ENCODE results near the gene RWDD4. TPM values are rescaled to one million over a fixed set of nuclear protein-coding genes. Genes with fewer than 3 reads are reported as not detected.

RWDD4 gene
- total RNA-seq, 1 donor from 2014 or later: 18.0 TPM

DNA sequence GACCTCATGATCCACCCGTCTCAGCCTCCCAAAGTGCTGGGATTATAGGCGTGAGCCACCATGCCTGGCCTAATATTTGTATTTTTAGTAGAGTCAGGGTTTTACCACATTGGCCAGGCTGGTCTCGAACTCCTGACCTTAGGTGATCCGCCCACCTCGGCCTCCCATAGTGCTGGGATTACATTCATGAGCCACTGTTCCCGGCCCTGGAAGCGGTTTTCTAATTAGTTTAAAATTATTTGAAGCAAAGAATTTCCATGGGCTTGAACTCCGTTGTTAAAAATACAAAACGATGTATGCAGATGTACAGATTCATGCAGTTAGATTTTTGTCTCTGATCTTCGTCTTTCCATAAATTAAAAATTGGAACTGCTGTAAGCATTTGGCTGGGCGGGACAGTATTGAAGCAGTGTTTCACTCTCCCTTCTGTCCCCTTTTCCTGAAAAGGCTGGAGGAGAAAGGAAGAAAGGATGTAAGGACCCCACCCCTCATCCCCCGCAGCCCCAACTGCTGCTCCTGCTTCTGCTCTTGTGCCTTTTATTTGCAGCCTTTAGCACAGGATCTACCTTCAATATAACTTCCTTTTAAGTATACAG, 12.1 kb upstream of the RWDD4 start:
- intact Hi-C loops (cut with micrococcal nuclease): no loop called here
- Histone ChIP-seq H3K9me3 (replicated peaks) (no peaks in the 10 kb centered on the region), H3K27me3 (ENCODE audit: low read depth) (no peaks in the 10 kb centered on the region), H3K36me3 (peaks cover 67% of the 10 kb centered on the region), H3K27ac (replicated peaks) (no peak overlapping the region), H3K4me3 (no peak overlapping the region), H3K4me1 (no peaks in the 10 kb centered on the region)
- no peak for DNase-seq
- TF ChIP-seq, protein P1, sequence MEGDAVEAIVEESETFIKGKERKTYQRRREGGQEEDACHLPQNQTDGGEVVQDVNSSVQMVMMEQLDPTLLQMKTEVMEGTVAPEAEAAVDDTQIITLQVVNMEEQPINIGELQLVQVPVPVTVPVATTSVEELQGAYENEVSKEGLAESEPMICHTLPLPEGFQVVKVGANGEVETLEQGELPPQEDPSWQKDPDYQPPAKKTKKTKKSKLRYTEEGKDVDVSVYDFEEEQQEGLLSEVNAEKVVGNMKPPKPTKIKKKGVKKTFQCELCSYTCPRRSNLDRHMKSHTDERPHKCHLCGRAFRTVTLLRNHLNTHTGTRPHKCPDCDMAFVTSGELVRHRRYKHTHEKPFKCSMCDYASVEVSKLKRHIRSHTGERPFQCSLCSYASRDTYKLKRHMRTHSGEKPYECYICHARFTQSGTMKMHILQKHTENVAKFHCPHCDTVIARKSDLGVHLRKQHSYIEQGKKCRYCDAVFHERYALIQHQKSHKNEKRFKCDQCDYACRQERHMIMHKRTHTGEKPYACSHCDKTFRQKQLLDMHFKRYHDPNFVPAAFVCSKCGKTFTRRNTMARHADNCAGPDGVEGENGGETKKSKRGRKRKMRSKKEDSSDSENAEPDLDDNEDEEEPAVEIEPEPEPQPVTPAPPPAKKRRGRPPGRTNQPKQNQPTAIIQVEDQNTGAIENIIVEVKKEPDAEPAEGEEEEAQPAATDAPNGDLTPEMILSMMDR (IDR thresholded peaks at IDR 0.05; ENCODE audit: borderline replicate concordance): no peak

DNA sequence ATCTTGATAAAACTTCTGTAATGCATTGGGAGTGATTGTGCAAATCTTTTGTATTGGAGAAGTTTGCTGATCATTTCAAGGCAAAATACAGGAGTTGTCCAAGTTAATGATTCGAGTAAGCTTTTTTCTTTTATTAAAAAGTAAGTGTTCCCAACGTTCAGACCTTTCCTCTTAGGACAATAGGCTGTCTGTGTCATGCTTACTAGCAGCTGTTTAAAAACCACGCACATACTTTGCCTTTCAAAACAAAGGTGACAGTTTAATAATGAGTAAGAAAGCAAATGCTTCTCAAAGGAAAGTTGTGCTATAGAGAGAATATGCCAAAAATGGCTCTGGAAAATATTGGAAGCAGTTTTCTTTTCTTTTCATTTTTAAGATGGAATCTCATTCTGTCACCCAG, 11.3 kb upstream of the RWDD4 start:
- TF ChIP-seq, protein P1 (IDR thresholded peaks at IDR 0.05; ENCODE audit: borderline replicate concordance): no peak
- Histone ChIP-seq H3K27me3 (ENCODE audit: low read depth) (no peaks in the 10 kb centered on the region), H3K4me3 (no peak overlapping the region), H3K36me3 (peaks cover 67% of the 10 kb centered on the region), H3K4me1 (no peaks in the 10 kb centered on the region), H3K9me3 (replicated peaks) (no peaks in the 10 kb centered on the region), H3K27ac (replicated peaks) (no peak overlapping the region)
- intact Hi-C loops (cut with micrococcal nuclease): no loop called here
- DNase-seq: no peak

DNA sequence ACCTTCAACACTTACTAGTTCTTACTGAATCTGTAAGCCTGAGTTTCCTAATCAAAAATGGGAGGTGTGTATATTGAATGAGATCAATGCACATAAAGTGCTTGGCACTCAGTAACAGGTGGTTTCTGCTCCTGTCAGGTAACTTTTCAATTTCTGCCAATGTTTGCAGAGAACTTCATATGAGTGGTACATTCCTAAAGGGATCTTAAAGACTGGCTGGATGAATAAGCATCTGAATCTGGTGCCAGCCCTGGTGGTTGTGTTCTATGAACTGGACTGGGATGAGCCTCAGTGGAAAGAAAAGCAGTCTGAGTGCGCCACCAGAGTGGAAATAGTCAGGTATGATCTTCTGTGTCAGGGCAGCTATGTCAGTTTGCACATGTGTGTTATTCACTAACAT, 7.1 kb upstream of the RWDD4 start:
- no peaks in the 10 kb centered on the region for H3K9me3 ChIP-seq (replicated peaks)
- no peak for DNase-seq
- H3K27ac ChIP-seq (replicated peaks): no peak overlapping the region
- intact Hi-C loops (cut with micrococcal nuclease): no loop called here
- no peak overlapping the region for H3K4me3 ChIP-seq
- TF ChIP-seq, protein P1 (IDR thresholded peaks at IDR 0.05; ENCODE audit: borderline replicate concordance): no peak
- H3K36me3 ChIP-seq: peaks cover 59% of the 10 kb centered on the region
- H3K4me1 ChIP-seq: peaks cover under 1% of the 10 kb centered on the region
- no peaks in the 10 kb centered on the region for H3K27me3 ChIP-seq (ENCODE audit: low read depth)

DNA sequence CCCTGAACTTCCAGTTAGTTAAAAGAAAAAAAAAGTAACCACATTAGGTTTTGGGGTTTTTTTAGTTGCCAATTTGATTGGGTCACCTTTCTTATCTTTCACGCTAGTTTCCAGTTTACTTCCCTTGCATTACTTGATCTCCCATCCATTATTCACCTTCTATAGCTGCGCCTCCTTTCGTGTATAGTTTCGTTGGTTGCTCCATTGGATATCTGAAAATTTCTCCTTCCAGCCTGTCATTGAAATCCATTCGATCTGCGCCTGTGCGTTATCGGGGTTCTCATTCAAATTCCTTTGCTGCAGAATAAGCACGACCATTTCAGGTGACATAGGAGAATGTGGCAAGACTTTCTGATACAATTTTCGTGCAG, 872 bp upstream of the RWDD4 start:
- Histone ChIP-seq H3K27me3 (ENCODE audit: low read depth) (no peaks in the 10 kb centered on the region), H3K9me3 (replicated peaks) (no peaks in the 10 kb centered on the region), H3K4me3 (peak overlapping the region; percentile 94), H3K27ac (replicated peaks) (peak overlapping the region; percentile 95), H3K36me3 (peaks cover 12% of the 10 kb centered on the region), H3K4me1 (peaks cover 36% of the 10 kb centered on the region)
- TF ChIP-seq, protein P1 (IDR thresholded peaks at IDR 0.05; ENCODE audit: borderline replicate concordance): no peak
- DNase-seq: no peak
- intact Hi-C loops (cut with micrococcal nuclease): no loop called here

DNA sequence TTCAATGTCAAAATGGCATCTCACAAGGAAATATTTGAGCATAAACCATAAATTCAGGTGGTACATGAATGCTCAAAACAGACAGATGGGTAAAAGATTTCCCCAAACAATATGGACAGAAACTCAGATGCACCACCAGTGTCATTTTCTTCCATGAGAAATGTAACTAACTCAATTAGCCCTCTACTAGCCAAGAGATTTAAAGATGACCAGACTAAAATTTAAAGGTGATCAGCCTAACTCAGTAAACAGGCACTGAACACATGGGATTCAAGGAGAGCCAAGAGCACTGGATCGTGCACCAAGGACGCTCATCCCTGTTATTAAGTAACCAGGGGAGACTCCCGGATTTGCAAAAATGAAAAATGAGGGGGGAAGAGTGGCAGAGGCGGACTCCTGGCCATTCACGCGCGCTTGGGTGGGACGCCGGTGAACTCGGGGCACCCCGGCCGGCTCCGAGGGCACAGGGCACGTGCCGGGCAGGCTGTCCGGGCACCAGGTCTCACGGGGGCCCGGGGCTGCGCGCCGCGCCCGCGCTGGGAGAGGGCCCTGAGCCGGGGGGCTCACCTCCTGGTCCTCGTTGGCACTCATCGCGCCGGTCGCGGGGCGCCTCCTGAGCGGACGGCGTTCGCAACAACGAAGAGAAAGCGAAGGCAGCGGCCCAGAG, 490 bp downstream of the RWDD4 start:
- Histone ChIP-seq H3K4me1 (peaks cover 36% of the 10 kb centered on the region), H3K9me3 (replicated peaks) (no peaks in the 10 kb centered on the region), H3K36me3 (peaks cover 20% of the 10 kb centered on the region), H3K4me3 (peak overlapping the region; percentile 94), H3K27me3 (ENCODE audit: low read depth) (no peaks in the 10 kb centered on the region), H3K27ac (replicated peaks) (peak overlapping the region; percentile 95)
- intact Hi-C loops (cut with micrococcal nuclease): no loop called here
- peak; percentile 32 for DNase-seq
- TF ChIP-seq, protein P1 (IDR thresholded peaks at IDR 0.05; ENCODE audit: borderline replicate concordance): no peak
